OCI-LY1 (cell line): ENCODE measurements around the gene TRPV5.
"Not testable (repeated sequence)": the region's sequence is repeated elsewhere in the genome, so short reads cannot be mapped to it uniquely, and the experiment has no call there.

Experiments
- CTCF ChIP-seq: fragments of 200-600 bp; sonication (generic), shearing (Covaris generic); IDR thresholded peaks from 2 replicates; pipeline ENCODE4 v1.5.1; 2017; ENCODE audit warnings: mild to moderate bottlenecking, antibody characterized with exemption, low read length, moderate library complexity, mixed read lengths
- EZH2 ChIP-seq: fragments of 200-600 bp; sonication (generic), shearing (Covaris generic); IDR thresholded peaks from 2 replicates; pipeline ENCODE4 v1.8.0; 2017; ENCODE audit warnings: borderline replicate concordance, mixed run types, mild to moderate bottlenecking, antibody characterized with exemption, low read length, moderate library complexity, mixed read lengths

- not testable (repeated sequence) for TF ChIP-seq CTCF, EZH2
Measured at GRCh38 chr7:142978402-142978801, 44.9 kb upstream of the TRPV5 start.
